SIG-M5 treated with dmso at 0.1 percent for 504 hours (cell line): ENCODE measurements around the gene PYY.
"Not testable (repeated sequence)": the region's sequence is repeated elsewhere in the genome, so short reads cannot be mapped to it uniquely, and the experiment has no call there.

Experiments
- DNase-seq: peaks from one replicate; lab custom pipeline; 2025; ENCODE audit not compliant: unreplicated experiment; lab: John Stamatoyannopoulos, UW

PYY gene

GRCh38 chr17:43953746-43954145 is at the start of gene PYY:
Gene PYY (minus strand): TSS chr17:43953940. CDS start chr17:43953483, 457 bp downstream.
- DNase-seq = no peak

- no peak for DNase-seq
These were observed 48.6 kb upstream of the PYY start for GRCh38 chr17:44002141-44002848.

GRCh38 chr17:44001461-44001920 is 47.8 kb upstream of the PYY start:
- DNase-seq = no peak

GRCh38 chr17:44000871-44001460 is 47.2 kb upstream of the PYY start:
- DNase-seq = no peak

DNA sequence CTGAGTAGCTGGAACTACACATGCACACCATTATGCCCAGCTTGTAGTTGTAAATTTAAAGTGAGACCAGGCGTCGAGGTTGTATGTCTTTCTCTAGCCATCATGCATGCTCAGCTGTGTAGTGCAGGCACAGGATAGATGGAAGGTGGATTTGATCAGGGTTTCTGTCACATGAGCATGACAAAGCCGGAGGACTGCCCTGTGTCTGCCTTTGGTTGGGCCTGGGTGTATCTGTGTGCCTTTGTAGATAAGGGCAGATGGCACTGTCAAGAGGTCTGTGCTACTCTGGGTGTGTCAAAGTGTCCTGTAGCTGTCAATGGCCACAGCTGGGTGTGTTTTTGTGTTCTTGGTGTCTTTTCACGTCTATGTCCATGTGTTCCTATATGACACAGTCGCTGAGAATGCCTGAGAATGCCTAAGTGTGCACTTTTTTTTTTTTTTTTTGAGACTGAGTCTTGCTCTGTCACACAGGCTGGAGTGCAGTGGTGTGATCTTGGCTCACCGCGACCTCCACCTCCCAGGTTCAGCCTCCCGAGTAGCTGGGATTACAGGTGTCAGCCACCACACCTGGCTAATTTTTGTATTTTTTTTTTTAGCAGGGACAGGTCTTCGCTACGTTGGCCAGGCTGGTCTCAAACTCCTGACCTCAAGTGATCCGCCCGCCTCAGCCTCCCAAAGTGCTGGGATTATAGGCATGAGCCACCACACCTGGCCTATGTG is 46.6 kb upstream of the PYY start:
- no peak for DNase-seq

DNA sequence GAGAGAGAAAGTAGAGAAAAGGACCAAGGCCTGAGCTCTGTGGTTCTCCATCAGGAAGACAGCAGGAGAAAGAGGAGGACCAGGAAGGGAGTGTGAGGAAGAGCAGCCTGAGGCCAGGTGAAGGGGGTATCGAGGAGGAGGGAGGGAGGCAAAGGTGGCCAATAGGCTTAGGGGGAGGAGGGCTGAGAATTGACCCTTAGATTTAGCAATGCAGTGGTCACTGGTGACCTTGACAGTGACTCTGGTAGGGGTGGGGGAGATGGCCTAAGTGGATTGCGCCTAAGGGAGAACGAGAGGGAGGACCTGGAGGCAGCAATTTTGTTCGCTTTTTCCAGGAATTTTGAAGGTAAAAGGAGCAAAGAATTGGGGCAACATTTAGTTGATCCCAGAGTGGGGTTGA is 45.3 kb upstream of the PYY start:
- no peak for DNase-seq

- DNase-seq = peak; percentile 72
These were observed 44.8 kb upstream of the PYY start for GRCh38 chr17:43998552-43998951.

DNA sequence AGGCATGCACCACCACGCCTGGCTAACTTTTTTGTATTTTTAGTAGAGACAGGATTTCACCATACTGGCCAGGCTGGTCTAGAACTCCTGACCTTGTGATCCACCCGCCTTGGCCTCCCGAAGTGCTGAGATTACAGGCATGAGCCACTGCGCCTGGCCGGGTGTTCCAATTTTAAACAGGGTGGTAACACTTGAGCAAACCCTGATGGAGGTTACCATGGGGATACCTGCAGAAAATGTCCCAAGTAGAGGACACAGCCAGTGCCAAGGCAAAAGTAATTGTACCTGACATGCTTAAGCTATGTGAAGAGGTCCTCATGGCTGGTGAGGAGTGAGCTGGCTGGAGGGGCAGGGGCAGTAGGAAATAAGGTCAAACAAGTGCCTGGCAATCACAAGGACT is 43.4 kb upstream of the PYY start:
- not testable (repeated sequence) for DNase-seq

GRCh38 chr17:43995150-43995471 is 41.4 kb upstream of the PYY start:
- DNase-seq = no peak

DNA sequence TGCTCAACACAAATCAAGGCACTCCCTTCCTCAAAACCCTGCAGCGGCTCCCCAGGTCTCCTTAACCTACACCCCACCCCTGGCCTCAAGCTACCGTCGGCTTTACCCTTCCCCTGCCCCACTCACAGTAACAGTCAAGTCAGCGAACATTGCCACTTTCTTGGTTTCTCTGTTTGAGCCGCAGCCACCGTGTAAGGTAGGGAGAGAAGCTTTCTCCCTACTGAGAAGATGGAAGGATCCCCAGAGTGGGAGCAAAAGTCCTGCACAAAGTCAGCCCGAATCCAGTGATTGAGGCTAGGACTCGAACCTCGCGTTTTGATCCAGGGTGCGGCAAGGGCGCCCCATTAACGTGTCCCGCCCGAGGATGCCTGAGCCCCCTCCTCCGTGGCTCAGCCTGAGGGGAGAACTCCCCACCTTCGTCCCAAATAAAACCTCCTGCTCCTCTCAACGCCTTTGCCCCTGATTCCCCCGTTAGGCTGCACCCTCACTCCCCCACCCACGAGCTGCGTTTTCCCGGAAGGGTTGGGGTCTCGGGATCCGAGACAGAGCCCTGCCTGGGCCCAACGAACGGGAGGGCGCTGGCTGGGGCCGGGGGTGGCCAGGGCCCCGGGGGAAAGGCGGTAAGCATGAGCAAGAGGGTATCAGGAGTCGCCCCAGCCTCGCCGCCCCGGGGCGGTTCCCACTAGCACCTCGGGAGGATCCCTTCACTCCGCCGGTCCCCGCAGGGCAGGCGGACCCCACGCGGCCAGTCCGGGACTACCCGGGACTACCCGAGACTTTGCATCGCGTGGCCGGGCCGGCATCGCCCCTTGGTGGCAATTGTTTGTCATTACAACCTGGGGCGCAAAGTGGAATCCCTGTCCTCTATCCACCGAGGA is 40.8 kb upstream of the PYY start:
- peak; percentile 32 for DNase-seq

GRCh38 chr17:43992641-43993040 is 38.9 kb upstream of the PYY start:
- DNase-seq = no peak

- no peak for DNase-seq
These were observed 34.6 kb upstream of the PYY start for GRCh38 chr17:43988301-43988700.

- no peak for DNase-seq
These were observed 33.6 kb upstream of the PYY start for GRCh38 chr17:43987131-43988021.

DNA sequence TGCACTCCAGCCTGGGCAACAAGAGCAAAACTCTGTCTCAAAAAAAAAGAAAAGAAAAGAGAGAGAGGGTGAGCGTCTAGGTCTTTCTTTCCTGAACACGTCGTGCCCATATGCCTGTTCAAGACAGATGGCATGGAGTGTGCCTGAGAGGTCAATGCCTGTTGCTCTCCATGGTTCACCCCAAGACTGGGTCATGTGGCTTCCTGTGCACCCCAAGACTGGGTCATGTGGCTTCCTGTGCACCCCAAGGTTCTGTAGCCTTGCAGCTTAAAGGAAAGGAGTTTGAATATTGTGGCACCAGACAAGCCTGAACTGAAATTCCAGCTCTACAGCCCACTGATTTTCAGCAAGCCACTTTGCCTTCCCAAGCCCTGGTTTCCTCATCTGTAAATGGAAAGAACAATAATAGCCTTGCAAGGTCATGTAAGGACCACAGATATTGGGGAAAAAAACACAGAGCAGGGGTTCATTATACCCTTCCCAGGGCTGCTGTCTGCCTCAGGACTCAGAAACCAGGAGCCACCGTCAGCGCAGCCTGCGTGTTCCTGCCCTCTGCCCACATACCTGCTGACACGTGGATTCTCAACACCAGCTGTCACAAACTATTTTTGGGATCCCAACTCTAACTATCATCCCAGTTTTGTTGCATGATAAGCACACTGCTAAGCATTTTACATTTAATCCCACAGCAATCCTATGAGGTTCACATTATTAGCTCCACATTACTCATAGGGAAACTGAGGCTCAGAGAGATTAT is 32.7 kb upstream of the PYY start:
- no peak for DNase-seq

DNA sequence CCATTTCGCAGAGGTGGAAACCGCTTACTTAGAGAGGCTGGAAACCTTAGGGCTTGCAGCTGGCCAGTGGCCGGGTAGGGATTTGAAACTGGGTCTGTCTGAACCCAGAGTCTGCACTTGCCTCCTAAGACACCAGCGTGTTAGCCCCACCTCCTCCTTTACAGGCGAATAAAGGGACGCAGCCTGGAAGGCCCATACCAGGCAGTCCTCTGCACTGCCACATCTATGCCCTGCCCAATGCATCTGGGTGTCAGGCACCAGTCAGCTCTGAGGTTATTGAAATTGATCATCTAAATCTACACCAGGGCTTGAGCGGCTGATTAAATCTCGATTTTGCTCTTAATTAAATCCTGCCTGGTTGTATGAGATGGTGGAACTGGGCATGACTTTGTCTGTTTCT is 30.8 kb upstream of the PYY start:
- no peak for DNase-seq

GRCh38 chr17:43983515-43984411 is 30.0 kb upstream of the PYY start:
- no peak for DNase-seq

- DNase-seq = no peak
These were observed 29.4 kb upstream of the PYY start for GRCh38 chr17:43983196-43983514.

- DNase-seq = no peak
These were observed 28.4 kb upstream of the PYY start for GRCh38 chr17:43982171-43982570.

GRCh38 chr17:43979671-43980070 is 25.9 kb upstream of the PYY start:
- no peak for DNase-seq
